ENCODE measurements around the gene SLC5A6. TPM values are rescaled to one million over a fixed set of nuclear protein-coding genes. Genes with fewer than 3 reads are reported as not detected.
A peak's percentile ranks its signal among the peaks of the same experiment; 100 is the strongest.
"Not testable (repeated sequence)": the region's sequence is repeated elsewhere in the genome, so short reads cannot be mapped to it uniquely, and the experiment has no call there.

SLC5A6 gene
- total and polyA plus RNA-seq, 3 experiments from 2014 or later = 21.0 to 110 (median 109) TPM

DNA sequence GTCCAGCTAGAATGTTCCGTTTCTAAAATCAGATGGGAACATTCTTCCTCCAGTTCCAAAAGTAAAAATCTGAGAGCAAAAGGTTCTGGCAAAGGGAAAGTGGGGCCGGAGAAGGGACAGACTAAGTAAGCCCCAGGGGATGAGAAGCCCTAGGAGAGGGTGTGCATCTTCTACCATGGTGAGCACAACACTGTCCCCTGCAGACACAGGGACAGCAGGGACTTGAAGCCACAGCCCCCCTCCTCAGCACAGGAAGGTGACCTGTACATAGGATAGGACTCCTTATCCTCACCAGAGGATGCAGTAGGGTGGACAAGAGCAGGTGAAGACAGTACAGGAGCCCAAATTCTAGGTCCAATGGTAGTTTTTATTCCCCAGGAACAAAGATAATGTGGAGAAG lies 12.8 kb downstream of the SLC5A6 start:
- CTCF ChIA-PET = interaction anchor here (1.1 kb wide), 1 partner anchor 8 kb away, joined by 4 read pairs; no protein-coding TSS in a partner anchor
- Mint-ChIP-seq H3K27ac (peak overlapping the region in 3 of 8 donors; percentile 23 to 89 (median 47)), H3K27me3 (peaks cover 0 to 1% of the 10 kb centered on the region in 2 donors), H3K4me3 (no peak overlapping the region), H3K4me1 (no peaks in the 10 kb centered on the region), H3K9me3 (no peaks in the 10 kb centered on the region), H3K36me3 (peaks cover 0 to 54% (median 7%) of the 10 kb centered on the region in 3 donors)
- H3K27ac ChIP-seq (ENCODE audit: low read depth, low read length) = no peak overlapping the region
- H3K27me3 ChIP-seq (ENCODE audit: insufficient read depth, low read length, poor library complexity, severe bottlenecking) = no peaks in the 10 kb centered on the region
- peaks cover 16% of the 10 kb centered on the region for H3K36me3 ChIP-seq (ENCODE audit: insufficient read depth, low read length)
- no peaks in the 10 kb centered on the region for H3K4me1 ChIP-seq (ENCODE audit: insufficient read depth, low read length)
- H3K4me3 ChIP-seq (ENCODE audit: low read length) = no peak overlapping the region
- no peak for DNase-seq
- POLR2A ChIA-PET = no interaction called here
- no peaks in the 10 kb centered on the region for H3K9me3 ChIP-seq (ENCODE audit: low read length)

DNA sequence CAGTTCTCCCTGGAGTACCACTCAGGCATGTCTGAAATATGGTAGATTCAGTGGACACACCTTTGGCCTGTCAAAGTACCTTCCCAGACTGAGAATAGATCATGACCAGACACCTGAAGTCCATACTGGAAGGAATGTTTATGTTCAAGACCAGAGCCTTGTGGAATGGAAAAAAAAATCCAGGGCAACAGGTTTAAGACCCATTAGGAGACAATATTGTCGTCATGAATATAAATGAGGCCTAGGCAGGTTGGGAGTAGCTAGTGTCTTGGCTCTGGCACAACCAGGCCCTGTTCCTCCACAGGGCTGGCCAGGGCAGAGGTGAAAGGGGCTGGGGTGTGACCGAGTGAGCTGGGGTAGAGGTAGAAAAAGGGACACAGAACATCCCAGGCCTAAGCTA lies 13.4 kb downstream of the SLC5A6 start:
- ChIA-PET CTCF (no interaction called here), POLR2A (no interaction called here)
- Histone ChIP-seq H3K9me3 (ENCODE audit: low read length) (no peaks in the 10 kb centered on the region), H3K27me3 (ENCODE audit: insufficient read depth, low read length, poor library complexity, severe bottlenecking) (no peaks in the 10 kb centered on the region), H3K36me3 (ENCODE audit: insufficient read depth, low read length) (peaks cover 10% of the 10 kb centered on the region), H3K4me1 (ENCODE audit: insufficient read depth, low read length) (no peaks in the 10 kb centered on the region), H3K4me3 (ENCODE audit: low read length) (no peak overlapping the region), H3K27ac (ENCODE audit: low read depth, low read length) (no peak overlapping the region)
- Mint-ChIP-seq H3K9me3 (no peaks in the 10 kb centered on the region), H3K36me3 (peaks cover 0 to 48% (median 7%) of the 10 kb centered on the region in 3 donors), H3K27ac (peak overlapping the region in 3 of 8 donors; percentile 38 to 68 (median 52)), H3K4me1 (no peaks in the 10 kb centered on the region), H3K27me3 (peaks cover 0 to 1% of the 10 kb centered on the region in 2 donors), H3K4me3 (no peak overlapping the region)
- DNase-seq = no peak

DNA sequence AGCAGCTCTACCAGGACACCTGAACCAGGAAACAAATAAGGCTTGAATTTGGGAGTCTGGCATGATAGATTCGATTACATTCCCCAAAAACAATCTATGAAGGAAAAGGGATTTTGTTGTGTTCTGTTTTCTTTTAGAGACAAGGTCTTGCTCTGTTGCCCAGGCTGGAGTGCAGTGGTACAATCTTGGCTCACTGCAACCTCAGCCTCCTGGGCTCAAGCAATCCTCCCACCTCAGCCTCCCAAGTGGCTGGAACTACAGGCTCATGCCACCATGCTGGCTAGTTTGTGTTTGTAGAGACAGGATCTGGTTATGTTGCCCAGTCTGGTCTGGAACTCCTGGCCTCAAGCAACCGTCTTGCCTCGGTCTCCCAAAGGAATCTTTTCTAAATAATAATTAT lies 14.0 kb downstream of the SLC5A6 start:
- H3K27me3 ChIP-seq (ENCODE audit: insufficient read depth, low read length, poor library complexity, severe bottlenecking); H3K4me3 Mint-ChIP-seq; H3K4me1 Mint-ChIP-seq; H3K9me3 ChIP-seq (ENCODE audit: low read length); H3K4me3 ChIP-seq (ENCODE audit: low read length); DNase-seq; H3K4me1 ChIP-seq (ENCODE audit: insufficient read depth, low read length); H3K9me3 Mint-ChIP-seq; POLR2A ChIA-PET; H3K27ac Mint-ChIP-seq; H3K27me3 Mint-ChIP-seq; H3K36me3 ChIP-seq (ENCODE audit: insufficient read depth, low read length); H3K27ac ChIP-seq (ENCODE audit: low read depth, low read length); CTCF ChIA-PET: not testable (repeated sequence)
- H3K36me3 Mint-ChIP-seq = peaks cover 0 to 43% (median 2%) of the 10 kb centered on the region in 3 donors

DNA sequence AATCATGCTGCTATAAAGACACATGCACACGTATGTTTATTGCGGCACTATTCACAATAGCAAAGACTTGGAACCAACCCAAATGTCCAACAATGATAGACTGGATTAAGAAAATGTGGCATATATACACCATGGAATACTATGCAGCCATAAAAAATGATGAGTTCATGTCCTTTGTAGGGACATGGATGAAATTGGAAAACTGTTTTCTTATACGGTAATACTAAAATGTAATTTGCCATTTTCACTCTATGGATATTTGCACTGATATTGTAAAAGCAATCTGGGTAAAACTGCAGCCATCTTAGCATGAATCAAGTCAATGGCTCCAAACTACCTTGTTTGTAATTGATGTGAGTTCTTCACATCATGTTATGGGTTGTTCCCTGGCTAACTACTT lies 16.3 kb downstream of the SLC5A6 start:
- H3K9me3 ChIP-seq (ENCODE audit: low read length); H3K4me1 Mint-ChIP-seq; H3K27ac ChIP-seq (ENCODE audit: low read depth, low read length); H3K27me3 ChIP-seq (ENCODE audit: insufficient read depth, low read length, poor library complexity, severe bottlenecking); H3K36me3 ChIP-seq (ENCODE audit: insufficient read depth, low read length); H3K4me3 Mint-ChIP-seq; H3K4me3 ChIP-seq (ENCODE audit: low read length); H3K9me3 Mint-ChIP-seq; H3K4me1 ChIP-seq (ENCODE audit: insufficient read depth, low read length); DNase-seq; CTCF ChIA-PET; H3K27me3 Mint-ChIP-seq; POLR2A ChIA-PET; H3K27ac Mint-ChIP-seq: not testable (repeated sequence)
- peaks cover 0 to 21% (median 0%) of the 10 kb centered on the region in 3 donors for H3K36me3 Mint-ChIP-seq

DNA sequence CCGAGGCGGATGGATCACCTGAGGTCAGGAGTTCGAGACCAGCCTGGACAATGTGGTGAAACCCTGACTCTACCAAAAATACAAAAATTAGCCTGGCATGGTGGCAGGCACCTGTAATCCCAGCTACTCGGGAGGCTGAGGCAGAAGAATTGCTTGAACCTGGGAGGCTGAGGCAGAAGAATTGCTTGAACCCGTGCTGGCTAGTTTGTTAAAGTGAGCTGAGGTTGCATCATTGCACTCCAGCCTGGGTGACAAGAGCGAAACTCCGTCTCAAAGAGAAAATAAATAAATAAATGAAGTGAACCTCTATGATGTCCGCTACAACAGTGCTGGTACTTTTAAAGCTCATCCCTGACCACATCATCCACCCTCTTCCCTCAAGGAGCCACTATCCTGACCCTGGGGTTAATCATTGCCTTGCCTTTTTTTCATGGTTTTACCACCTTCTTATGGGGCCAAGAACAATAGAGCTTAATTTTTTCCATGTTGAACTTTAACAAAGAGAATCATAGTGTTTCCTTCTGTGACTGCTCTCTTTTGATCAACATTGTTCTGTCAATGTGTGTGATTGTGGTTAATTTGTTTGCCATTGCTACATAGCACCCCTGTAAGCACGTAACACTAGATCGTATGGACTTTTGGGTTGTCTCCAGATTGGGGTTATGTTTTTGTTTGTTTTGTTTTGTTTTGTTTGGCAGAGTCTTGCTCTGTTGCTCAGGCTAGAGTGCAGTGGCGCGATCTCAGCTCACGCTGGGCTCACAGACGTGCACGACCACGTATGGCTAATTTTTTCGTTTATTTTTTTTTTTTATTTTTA lies 17.3 kb downstream of the SLC5A6 start:
- Histone ChIP-seq H3K4me1 (ENCODE audit: insufficient read depth, low read length) (no peaks in the 10 kb centered on the region), H3K36me3 (ENCODE audit: insufficient read depth, low read length) (no peaks in the 10 kb centered on the region), H3K4me3 (ENCODE audit: low read length) (no peak overlapping the region), H3K9me3 (ENCODE audit: low read length) (no peaks in the 10 kb centered on the region), H3K27me3 (ENCODE audit: insufficient read depth, low read length, poor library complexity, severe bottlenecking) (no peaks in the 10 kb centered on the region), H3K27ac (ENCODE audit: low read depth, low read length) (no peak overlapping the region)
- Mint-ChIP-seq H3K4me3 (no peak overlapping the region), H3K4me1 (no peaks in the 10 kb centered on the region), H3K27ac (no peak overlapping the region), H3K27me3 (peaks cover 5 to 7% of the 10 kb centered on the region in 2 donors), H3K36me3 (peaks cover 0 to 12% (median 0%) of the 10 kb centered on the region in 3 donors), H3K9me3 (no peaks in the 10 kb centered on the region)
- no peak for DNase-seq
- ChIA-PET CTCF (no interaction called here), POLR2A (no interaction called here)

DNA sequence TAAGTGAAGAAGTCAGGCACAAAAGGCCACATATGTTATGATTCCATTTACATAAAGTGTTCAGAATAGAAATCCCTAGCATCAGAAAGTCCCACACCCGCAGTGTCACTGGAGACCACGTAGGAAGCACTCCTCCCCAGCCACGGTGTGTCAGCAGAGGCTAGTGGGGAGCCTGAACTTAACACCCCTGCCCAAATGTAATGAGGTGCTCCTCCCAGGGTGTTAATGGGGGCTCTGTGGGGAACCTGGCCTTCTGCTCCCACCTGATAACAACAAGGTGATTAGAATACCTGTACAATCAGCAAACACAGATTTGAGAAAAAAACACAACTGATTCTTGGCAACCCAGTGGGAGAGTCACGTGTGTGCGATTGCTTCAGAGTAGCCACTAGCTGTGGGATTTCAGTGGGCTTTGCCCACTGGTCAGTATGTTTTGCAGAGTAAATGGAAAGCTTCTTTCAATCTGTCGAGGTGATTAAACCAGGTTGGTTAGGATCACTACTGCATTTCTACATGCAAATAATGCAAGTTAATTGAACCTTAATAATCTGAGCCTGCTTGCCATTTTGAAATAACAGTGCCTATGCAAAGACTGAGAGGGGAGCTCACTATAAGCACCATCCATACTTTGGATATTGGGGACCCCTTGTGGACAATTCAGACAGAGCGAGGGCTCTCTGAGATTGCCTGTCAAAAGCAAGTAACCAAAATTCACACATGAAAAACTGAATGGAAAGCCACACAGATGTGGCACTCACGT lies 20.8 kb downstream of the SLC5A6 start:
- Histone ChIP-seq H3K27ac (ENCODE audit: low read depth, low read length) (no peak overlapping the region), H3K4me1 (ENCODE audit: insufficient read depth, low read length) (no peaks in the 10 kb centered on the region), H3K9me3 (ENCODE audit: low read length) (no peaks in the 10 kb centered on the region), H3K36me3 (ENCODE audit: insufficient read depth, low read length) (no peaks in the 10 kb centered on the region), H3K27me3 (ENCODE audit: insufficient read depth, low read length, poor library complexity, severe bottlenecking) (no peaks in the 10 kb centered on the region), H3K4me3 (ENCODE audit: low read length) (no peak overlapping the region)
- H3K4me1 Mint-ChIP-seq = no peaks in the 10 kb centered on the region
- H3K27ac Mint-ChIP-seq = no peak overlapping the region
- POLR2A ChIA-PET = no interaction called here
- no peaks in the 10 kb centered on the region for H3K9me3 Mint-ChIP-seq
- no peaks in the 10 kb centered on the region for H3K36me3 Mint-ChIP-seq
- H3K4me3 Mint-ChIP-seq = no peak overlapping the region
- CTCF ChIA-PET = interaction anchor here (0.6 to 2.2 kb wide), 10 partner anchors 9 to 345 kb away, joined by 3 to 12 read pairs (median 3); no protein-coding TSS in a partner anchor
- peak in 4 of 5 donors; percentile 20 to 63 (median 45) for DNase-seq
- H3K27me3 Mint-ChIP-seq = peaks cover 16 to 19% of the 10 kb centered on the region in 2 donors

DNA sequence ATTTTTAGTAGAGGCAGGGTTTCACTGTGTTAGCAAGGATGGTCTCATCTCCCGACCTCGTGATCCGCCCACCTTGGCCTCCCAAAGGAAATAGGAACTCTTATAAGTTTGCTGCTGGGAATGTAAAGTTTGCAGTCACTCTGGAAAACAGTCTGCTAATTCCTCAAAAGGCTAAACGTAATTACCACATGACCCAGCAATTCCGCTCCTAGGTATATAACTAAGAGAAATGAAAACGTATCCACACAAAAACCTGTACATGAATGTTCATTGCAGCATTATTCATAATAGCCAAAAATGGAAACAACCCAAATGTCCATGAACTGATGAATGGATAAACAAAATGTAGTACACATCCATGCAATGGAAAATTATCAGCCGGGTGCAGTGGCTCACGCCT lies 22.1 kb downstream of the SLC5A6 start:
- POLR2A ChIA-PET = no interaction called here
- no peaks in the 10 kb centered on the region for H3K36me3 Mint-ChIP-seq

More for the DNA sequence above, 22.1 kb downstream of the SLC5A6 start:
- Histone ChIP-seq H3K4me1 (ENCODE audit: insufficient read depth, low read length) (no peaks in the 10 kb centered on the region), H3K4me3 (ENCODE audit: low read length) (no peak overlapping the region), H3K27me3 (ENCODE audit: insufficient read depth, low read length, poor library complexity, severe bottlenecking) (no peaks in the 10 kb centered on the region), H3K9me3 (ENCODE audit: low read length) (no peaks in the 10 kb centered on the region), H3K27ac (ENCODE audit: low read depth, low read length) (no peak overlapping the region), H3K36me3 (ENCODE audit: insufficient read depth, low read length) (no peaks in the 10 kb centered on the region)
- CTCF ChIA-PET = no interaction called here
- H3K4me3 Mint-ChIP-seq = no peak overlapping the region
- no peak for DNase-seq
- H3K4me1 Mint-ChIP-seq = no peaks in the 10 kb centered on the region
- no peak overlapping the region for H3K27ac Mint-ChIP-seq
- peaks cover 18 to 23% of the 10 kb centered on the region in 2 donors for H3K27me3 Mint-ChIP-seq
- no peaks in the 10 kb centered on the region for H3K9me3 Mint-ChIP-seq
